HL-60/S4 treated with retinoic acid at 250 ng/mL for 4 days and 3 days (cell line): ENCODE data around the gene ARR3.
"Not testable (repeated sequence)": the region's sequence is repeated elsewhere in the genome, so short reads cannot be mapped to it uniquely, and the experiment has no call there.

Experiments used
- in situ Hi-C: fragments of 300-500 bp; cut with MboI; formaldehyde crosslinking; loops from 2 replicates; pipeline ENCODE4 v1.7.0; 2022; ENCODE audit warnings: low sequenced_read_pairs

ARR3 gene

GRCh38 chrX:70268034-70268433, at the start of gene ARR3:
ARR3 (plus strand) TSS chrX:70268334; CDS start chrX:70269386, 1,052 bp downstream.
- in situ Hi-C loops: no loop called here

- in situ Hi-C loops: no loop called here
Measured at GRCh38 chrX:70219938-70220764, 48.0 kb upstream of the ARR3 start.

- in situ Hi-C loops: no loop called here
Measured at GRCh38 chrX:70226048-70226447, 42.1 kb upstream of the ARR3 start.

DNA sequence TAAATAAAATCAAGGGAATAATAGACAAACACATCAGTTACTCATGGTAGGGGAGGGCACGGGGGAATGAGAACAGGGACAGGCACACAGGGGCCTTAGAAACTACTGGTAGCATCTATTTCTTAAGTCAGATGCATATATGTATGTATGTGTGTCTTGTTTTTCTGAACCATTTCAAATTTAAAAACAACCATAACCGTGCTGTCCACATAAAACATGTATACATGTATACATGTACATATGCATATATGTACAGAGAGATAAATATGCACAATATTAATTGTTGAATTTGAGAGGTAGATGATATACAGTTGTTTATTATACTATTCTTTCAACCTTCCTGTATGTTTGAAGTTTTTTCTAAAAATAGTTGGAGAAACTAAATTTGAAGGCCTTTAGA, 41.4 kb upstream of the ARR3 start:
- in situ Hi-C loops: no loop called here

DNA sequence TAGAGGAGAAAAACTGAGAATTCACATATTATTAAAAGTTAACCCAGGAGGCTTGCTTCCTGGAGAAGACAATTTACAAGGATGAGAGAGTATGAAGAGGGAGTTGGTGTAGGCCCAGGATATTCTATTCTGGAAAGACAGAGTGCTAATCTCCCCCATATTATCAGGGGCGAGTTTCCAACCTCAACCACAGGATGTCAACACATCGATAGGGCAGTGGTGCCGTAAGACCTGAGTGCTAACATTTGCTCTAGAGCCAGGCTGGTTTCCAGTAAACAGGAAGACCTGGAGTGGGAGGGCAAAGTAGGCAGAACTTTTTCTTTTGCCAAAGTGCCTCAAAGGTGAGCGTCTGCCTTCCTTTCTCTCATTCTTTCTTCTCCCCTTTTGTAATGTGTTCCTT, 36.5 kb upstream of the ARR3 start:
- in situ Hi-C loops: no loop called here

- in situ Hi-C loops: no loop called here
Measured at GRCh38 chrX:70234355-70234754, 33.8 kb upstream of the ARR3 start, which contains the start of gene AWAT1. AWAT1 (plus strand) TSS chrX:70234655; CDS start chrX:70234696, 41 bp downstream.

GRCh38 chrX:70240751-70241150, 27.4 kb upstream of the ARR3 start:
- in situ Hi-C loops: no loop called here

- in situ Hi-C loops: no loop called here
Measured at GRCh38 chrX:70241501-70241900, 26.6 kb upstream of the ARR3 start.

DNA sequence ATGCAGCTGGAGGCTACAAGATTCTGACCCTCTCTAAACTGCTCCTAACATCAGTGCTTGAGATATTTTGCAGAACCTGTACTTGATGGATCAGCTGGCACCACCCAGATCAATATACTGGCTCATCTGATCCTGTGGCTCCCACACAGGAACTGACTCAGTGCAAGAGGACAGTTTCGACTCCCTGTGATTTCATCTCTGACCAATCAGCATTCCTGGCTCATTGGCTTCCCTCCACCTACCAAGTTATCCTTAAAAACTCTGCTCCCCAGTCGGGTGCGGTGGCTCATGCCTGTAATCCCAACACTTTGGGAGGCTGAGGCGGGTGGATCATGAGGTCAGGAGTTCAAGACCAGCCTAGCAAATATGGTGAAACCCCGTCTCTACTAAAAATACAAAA, 24.5 kb upstream of the ARR3 start:
- in situ Hi-C loops: not testable (repeated sequence)

- in situ Hi-C loops: no loop called here
Measured at GRCh38 chrX:70244881-70245280, 23.3 kb upstream of the ARR3 start.

DNA sequence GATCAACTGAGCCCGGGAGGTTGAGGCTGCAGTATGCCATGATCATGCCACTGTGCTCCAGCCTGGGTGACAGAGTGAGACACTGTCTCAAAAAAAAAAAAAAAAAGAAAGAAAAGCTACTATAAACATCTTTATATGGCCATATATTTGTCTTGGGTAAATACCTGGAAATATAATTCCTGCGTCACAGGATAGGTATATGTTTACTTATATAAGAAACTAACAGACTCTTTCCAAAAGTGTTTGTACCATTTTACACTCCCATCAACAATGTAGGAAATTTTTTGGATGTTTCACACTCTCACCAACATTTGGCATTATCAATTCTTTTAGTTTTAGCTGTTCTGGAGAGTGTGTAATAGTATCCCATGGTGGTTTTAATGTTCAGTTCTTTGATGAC, 20.9 kb upstream of the ARR3 start:
- in situ Hi-C loops: no loop called here

DNA sequence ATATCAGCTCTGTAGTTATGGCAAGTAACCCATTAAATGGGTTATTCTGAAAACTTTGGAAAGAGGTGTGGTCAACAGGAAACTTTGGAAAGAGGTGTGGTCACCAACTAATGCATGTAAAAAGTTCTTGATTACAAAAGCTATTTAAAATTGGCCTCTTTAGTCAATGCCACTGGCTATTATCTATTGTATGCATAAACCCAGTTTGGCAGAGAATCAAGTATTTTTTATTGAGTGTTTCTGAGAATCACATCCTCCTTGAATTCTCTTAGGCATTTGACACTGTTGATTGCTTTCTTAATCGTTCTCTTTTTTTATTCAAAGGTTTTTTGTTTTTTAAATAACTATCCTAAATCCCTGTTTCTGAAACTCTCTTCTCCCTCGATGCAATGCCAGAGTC, 15.6 kb upstream of the ARR3 start:
- in situ Hi-C loops: no loop called here

DNA sequence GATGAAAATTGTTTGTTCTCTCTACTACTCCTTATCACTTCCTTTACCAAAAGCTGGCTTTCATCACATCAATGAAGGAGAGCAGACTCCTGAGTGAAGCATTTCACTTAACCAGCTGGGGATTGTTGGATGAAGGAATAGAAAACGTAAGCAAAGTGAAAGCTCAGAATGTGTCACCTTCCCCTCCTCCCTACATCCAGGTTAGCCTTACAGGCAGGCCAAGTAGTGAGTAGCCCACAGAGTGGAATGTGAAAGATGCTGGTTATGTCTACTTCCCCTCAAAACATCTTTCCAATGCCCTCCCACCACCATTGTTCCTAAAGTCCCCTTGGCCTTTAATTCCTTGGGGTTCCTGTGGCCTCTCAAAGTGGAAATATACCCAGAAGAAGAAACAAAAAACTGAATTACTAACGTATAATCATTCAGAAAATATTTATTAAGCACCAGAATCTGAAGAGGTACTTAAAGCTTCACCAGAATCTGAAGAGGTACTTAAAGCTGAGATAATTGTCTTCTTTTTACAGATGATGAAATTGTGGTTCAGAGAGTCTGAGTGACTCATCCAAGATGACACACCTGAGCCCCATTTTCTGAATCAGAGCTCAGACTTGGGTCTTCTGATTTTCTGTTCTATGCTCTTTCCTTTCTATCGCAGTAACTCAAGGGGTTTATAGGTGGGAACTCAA, 14.6 kb upstream of the ARR3 start:
- in situ Hi-C loops: no loop called here

- in situ Hi-C loops: no loop called here
Measured at GRCh38 chrX:70254063-70254400, 14.1 kb upstream of the ARR3 start.

DNA sequence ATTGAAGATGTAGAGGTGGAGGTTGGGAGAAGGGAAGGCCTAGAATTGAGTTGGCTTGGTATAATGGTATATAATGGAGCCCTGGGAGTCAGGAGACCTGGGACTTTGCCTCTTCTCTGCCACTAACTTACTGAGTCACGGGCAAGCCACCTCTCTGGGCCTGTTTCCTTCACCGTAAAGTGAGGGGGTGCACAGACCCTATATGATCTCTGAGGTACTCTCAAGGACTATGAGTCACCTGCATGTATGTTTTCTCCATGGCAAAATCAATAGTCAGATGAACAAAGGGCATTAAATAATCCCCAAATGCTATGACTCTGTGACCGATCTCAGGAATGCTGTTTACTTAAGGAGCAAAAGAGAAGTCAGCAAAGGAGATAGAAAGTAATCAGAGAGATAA, 13.2 kb upstream of the ARR3 start:
- in situ Hi-C loops: no loop called here

- in situ Hi-C loops: no loop called here
Measured at GRCh38 chrX:70255452-70255851, 12.7 kb upstream of the ARR3 start.

GRCh38 chrX:70257423-70258288, 10.5 kb upstream of the ARR3 start:
- in situ Hi-C loops: no loop called here

GRCh38 chrX:70260104-70260503, 8.0 kb upstream of the ARR3 start, which contains the start of gene P2RY4:
P2RY4 (minus strand) TSS chrX:70260204; CDS start chrX:70259624, 580 bp downstream.
- in situ Hi-C loops: no loop called here

GRCh38 chrX:70262952-70263567, 5.1 kb upstream of the ARR3 start:
- in situ Hi-C loops: no loop called here

GRCh38 chrX:70264784-70265183, 3.4 kb upstream of the ARR3 start:
- in situ Hi-C loops: no loop called here

- in situ Hi-C loops: not testable (repeated sequence)
Measured at GRCh38 chrX:70274029-70274428, 5.9 kb downstream of the ARR3 start.
